Mesenteric fat pad (tissue), 1 donor: Measurements from ENCODE around the gene SLC26A11. TPM values are rescaled to one million over a fixed set of nuclear protein-coding genes. Genes with fewer than 3 reads are reported as not detected.

Experiments
- DNase-seq: peaks from one replicate; pipeline ENCODE4 v3.0.0-alpha.2; 2020; ENCODE audit warnings: low spot score
- total RNA-seq: library from RNA; stranded (reverse); fragmentation: NEBNext Ultra II Directional; extraction: Animal tissue kit (Norgen Biotek cat#: 25700); gene quantifications from one replicate; pipeline ENCODE4 v1.2.1, GENCODE V29; 2021
- donor health status: DM: yes; HTN: yes; CAD: no.

The SLC26A11 gene
- total RNA-seq, 1 donor from 2014 or later = 13.2 TPM

DNA sequence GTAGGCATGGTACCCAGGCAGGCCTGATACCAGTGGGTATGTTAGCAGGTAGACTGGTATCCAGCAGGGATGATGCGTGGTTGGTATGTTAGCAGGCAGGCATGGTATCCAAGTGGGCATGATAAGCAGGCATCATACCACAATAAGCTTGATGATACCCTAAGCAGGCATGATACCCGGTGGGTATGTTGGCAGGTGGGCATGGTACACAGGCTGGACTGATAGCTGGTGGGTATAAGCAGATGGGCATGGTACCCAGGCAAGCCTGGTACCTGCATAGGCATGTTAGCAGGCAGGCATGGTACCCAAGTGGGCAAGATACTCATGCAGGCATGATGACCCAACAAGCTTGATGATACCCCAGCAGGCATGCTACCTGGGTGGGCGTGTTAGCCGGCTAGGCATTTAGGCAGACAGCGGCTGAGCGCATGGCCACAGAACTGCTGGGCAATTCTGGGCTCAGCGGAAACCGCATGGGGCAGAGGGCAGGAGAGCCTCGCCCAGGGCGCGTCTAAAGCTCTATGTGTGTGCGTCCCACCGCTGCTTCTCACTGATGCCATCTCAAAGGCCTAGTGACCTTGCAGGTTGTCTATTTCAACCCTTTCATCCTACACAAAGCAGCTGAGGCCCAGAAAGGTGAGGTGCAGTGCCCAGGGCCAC is 2.4 kb upstream of the SLC26A11 start:
- no peak for DNase-seq

DNA sequence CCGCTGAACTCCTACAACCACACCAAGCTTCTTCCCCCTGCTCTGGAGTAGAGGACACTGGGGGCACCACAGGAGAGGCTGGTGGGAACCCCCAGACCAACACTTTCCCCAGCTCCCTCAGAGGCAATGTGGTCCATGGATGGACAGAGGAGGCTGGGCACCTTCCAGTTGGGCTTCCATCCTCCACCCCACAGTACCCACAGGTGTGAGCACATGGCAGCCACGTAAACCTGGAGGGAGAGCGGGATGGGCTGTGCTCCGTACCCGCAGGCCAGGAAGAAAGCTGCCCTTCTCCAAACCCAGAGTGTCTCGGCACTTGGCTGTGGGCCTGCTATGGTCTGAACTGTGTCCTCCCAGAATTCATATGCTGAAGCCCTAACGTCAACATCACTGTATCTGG is 1.8 kb upstream of the SLC26A11 start:
- no peak for DNase-seq

DNA sequence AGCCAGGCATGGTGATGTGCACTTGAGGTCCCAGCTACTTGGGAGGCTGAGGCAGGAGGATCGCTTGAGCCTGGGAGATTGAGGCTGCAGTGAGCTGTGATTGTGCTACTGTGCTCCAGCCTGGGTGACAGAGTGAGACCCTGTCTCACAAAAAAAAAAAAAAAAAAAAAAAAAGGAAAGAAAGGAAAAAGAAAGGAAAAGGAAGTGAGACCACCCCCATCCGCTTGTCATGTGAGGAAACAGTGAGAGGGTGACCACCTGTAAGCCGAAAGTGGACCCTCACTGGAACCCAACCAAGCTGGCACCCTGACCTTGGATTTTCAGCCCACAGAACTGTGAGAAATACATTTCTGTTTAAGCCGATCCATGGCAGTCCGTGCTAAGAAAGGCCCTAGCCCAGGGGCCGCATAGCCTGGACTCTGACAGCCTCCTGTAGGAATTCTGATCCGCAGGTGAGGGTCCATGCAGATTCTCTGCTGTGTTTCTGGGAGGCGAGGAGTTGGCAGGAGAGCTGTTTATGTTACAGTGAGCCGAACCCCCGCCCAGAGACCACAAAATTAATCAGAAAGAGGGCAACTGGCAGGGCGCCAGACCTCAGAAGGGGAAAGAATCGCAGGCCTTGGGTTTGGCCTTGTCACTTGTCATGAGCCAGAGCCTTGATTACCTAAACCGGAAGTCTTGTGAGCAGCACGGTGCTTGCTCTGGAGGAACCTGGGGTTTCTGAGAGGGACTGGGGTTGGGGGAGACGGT is 1.0 kb upstream of the SLC26A11 start:
- no peak for DNase-seq

DNA sequence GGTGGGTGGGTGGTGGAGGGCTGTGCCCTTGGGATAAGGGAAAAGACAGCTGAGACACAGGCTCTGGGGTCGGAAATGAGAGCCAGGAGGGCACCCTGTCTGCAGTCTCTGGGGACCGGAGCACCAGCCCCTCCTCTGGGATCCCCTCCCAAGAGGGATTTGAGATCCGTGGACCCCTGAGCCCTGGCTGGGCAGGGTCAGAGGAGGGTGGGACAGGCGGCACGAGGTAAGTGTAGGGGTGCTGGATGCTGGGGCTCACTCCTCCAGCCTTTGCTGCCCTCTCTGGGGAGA is 519 bp upstream of the SLC26A11 start:
- DNase-seq = no peak

DNA sequence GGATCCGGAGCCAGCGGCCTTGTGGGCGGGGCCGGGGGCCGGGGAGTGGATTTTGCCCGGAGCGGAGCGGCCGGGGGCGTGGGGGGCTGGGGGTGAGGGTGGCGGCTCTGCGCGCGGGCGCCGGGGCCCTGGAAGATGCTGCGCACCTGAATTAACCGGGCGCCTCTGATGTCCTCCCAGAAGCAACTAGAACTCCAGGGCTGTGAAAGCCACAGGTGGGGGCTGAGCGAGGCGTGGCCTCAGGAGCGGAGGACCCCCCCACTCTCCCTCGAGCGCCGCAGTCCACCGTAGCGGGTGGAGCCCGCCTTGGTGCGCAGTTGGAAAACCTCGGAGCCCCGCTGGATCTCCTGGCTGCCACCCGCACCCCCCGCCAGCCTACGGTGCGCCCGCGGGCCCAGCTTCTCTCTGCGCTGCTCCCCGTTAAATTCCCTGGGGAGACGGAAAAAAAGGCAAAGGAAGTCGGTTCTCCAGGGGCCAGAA is 549 bp downstream of the SLC26A11 start:
- no peak for DNase-seq

DNA sequence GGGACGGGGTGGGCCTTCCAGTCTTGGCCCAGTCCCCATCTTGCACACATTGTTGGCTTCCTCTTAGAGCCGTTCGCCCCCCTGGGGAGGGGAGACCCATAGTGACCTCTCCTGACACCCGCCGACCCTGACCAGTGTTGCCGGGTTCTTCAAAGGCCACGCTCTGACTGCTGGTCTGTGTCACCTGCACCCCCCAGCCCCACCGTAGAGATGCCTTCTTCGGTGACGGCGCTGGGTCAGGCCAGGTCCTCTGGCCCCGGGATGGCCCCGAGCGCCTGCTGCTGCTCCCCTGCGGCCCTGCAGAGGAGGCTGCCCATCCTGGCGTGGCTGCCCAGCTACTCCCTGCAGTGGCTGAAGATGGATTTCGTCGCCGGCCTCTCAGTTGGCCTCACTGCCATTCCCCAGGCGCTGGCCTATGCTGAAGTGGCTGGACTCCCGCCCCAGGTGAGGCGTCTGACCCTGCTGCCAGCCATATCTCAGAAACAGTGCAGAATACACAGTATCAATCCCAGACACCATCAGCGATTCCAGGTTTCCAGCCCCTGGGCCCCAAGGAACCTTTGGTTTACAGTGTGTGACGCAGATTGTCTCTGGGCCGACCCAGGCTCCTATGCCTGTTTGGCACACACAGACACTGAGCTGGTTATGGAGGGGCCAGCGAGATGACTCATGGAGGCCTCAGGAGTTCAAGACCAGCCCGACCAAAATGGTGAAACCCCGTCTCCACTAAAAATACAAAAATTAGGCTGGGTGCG is 1.3 kb downstream of the SLC26A11 start:
- no peak for DNase-seq

DNA sequence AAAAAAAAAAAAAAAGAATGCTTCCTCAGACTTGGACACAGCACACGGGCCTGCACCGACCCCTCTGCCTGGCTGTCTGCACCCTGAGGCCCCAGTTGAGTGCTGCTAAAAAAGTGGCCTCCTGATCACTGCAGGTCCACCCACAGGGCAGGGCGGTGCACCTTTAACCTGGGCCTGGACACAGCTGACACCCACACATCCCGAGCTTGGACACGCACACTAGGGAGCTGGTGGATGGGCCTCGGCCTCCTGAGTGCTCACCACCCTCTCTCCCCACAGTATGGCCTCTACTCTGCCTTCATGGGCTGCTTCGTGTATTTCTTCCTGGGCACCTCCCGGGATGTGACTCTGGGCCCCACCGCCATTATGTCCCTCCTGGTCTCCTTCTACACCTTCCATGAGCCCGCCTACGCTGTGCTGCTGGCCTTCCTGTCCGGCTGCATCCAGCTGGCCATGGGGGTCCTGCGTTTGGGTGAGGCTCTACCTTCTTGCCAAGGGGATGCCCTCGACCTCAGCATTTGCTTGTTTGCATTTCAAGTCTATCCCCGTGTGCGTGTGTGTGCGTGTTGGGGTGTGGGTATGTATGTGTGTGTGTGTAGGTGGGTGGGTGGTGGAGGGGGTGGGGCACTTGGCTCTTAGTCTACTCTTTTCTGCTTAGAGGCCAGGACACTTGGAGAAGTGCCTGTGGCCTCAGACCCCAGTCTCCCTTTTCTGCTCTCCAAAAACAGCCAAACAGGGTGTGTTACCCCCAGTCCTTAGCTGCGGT is 2.3 kb downstream of the SLC26A11 start:
- DNase-seq = no peak

DNA sequence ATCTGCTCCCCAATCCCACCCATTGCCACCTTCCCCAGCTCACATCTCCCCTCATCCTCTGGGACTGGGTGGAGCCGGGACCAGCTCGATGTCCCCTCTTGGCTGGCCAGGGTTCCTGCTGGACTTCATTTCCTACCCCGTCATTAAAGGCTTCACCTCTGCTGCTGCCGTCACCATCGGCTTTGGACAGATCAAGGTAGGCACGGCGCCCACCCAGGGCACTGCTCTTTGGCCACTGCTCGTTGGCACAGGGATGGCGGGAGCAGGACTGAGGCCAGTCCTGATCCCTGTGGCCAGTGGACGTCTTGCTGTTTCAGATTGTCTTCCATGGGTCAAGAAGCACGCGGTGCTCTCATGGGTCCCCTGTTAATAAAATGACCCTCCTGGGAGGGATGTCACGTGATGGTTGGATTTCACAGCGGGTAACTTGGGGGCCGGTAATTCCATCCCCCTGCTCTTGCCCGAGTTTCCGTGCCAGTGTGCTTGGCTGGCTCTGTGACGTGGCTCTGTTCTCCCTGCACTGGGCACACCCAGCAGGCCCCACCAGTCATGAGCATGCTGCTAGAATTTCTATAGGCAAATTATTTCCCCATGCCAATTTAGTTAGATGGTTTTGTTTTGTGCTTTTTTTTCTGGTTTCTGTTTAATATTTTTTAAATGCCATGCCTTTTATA is 3.1 kb downstream of the SLC26A11 start:
- DNase-seq = no peak

DNA sequence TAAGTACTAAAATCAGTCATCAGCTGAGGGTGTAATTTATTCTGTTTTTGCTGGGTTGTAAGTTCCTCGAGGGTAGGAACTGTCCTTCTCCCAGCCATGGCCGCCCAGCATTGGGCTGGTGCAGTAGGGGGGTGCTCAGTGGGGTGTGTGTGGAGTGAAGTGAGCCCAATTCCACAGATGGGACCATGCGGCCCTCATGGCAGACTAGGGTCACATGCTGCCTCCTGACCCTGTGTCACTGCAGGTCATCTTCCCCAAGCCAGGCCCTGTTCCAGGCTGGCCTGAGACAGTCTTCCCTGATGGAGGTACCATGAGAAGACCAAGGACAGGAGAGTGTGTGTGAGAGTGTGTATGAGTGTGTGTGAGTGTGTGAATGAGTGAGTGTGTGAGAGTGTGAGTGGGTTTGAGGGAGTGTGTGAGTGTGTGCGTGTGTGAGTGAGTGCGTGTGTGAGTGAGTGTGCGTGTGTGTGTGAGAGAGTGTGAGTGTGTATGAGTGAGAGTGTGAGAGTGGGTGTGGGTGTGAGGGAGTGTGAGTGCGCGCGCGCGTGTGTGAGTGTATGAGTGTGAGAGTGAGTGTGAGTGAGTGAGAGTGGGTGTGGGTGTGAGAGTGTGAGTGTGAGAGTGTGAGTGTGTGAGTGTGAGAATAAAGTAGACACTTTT is 3.7 kb downstream of the SLC26A11 start:
- DNase-seq = no peak

DNA sequence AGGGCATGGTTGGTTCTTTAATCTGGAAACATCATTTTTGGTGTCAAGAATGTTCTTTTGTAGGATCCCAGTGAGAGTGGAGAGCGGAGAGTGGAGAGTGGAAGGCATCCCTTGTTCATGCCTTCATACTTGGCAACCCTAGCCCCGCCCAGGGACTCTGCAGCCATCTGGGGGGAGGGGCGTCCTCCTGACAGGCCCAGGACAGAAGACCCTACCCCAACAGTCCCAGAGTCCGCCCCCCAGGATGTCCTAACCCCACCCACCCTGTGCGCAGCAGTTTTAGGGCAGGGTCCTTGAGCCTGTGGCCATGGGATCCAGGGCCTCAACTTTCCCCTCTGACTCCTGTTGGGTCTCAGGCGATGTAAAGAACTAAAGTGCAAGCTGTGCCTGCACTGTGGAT is 4.5 kb downstream of the SLC26A11 start:
- DNase-seq = no peak

DNA sequence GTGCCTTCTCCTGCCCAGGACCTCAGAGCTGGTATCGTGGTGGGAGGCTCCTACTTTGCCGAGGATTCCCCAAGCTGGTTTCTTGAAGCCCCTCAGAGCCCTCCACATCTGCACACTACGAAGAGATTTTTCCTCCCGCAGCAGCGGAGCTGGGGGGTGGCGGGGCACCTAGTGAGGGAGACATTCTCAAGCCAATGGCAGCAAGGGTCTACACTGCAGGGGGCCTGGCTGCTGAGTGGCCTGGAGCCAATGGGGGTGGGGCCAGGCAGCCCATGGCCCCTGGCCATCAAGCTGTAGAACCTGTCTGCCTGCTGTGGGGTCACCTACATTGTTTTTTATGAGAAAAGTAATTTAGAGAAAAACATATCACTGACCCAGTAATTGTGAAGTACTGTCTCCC is 5.0 kb downstream of the SLC26A11 start:
- DNase-seq = no peak

DNA sequence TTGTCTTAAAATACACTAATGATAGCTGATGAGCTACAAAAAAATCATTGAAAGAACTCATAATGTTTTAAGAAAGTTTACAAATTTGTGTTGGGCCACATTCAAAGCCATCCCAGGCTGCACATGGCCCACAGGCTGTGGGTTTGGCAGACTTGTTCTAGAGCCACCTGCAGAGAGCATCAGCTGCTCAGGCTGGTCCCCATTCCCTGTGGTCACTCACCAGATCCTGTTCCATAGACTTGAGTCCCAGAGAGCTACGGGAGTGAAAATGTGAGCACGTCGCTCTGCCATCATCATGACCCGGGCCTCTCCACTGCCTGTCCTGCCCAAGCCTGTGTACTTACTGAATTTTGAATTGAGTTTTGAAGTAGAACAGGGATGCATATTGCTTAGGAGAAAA is 6.9 kb downstream of the SLC26A11 start:
- DNase-seq = no peak

DNA sequence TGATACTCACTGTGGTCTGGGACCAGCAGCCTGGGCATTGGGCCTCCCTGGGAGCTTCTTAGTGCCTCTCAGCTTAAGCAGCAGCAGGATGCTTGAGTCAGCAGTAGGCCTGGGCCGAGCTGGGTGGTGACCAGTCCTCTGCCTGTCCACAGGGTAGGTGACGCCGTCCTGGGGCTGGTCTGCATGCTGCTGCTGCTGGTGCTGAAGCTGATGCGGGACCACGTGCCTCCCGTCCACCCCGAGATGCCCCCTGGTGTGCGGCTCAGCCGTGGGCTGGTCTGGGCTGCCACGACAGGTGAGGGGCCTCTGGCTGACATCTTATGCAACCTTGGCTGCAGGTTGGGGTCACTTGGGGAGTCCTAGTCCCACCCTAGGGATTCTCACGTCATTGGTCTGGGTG is 7.4 kb downstream of the SLC26A11 start:
- no peak for DNase-seq

DNA sequence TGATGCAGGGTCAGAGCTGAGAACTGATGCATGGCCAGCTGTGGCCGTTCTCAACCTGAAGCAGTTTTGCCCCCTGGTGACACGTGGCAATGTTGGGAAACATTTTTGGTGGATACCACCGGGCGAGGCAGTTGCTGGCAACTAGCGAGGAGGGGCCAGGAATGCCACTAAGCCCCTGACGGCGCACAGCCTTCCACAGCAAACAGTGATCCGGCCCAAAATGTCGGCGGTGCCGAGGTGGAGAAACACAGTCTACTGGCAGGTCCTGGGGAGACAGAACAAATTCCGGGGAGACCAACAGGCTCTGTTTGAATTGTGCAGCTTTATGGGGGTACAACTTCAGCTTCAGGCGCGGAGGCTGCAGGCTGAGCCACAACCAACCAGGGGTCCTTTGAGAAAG is 8.2 kb downstream of the SLC26A11 start:
- no peak for DNase-seq

DNA sequence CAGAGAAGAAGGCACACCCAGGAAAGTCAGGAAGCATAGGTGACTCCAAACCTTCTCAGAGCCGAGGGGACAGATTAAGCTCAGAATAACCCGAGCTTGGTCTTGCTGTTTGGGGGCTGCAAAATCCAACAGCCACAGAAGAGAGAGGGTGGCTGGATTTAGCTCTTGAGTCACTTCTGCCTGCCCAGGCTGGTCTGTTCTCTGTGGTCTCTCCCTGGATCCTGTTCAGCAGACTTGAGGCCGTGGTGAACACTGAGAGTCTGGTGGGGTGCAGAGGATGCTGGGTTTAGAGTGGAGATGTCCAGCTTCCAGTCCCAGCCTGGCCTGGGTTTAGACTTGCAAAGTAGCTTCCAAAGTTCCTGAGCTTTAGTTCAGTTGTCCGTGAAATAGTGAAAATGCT is 8.8 kb downstream of the SLC26A11 start:
- DNase-seq = no peak

DNA sequence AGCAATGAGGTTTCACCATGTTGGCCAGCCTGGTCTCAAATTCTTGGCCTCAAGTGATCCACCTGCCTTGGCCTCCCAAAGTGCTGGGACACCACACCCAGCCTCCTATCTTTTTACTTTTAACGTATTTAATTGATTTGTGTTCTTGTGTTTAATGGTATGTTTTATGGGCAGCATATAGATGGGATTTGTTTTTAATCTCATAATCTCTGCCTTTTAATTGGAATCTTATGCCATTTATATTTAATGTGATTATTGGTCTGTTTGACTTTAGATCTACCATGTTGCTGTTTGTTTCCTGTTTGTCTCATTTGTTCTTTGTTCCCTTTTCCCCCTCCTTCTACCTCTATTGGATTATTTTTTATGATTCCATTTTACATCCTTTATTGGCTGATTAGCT is 12.2 kb downstream of the SLC26A11 start:
- DNase-seq = no peak

DNA sequence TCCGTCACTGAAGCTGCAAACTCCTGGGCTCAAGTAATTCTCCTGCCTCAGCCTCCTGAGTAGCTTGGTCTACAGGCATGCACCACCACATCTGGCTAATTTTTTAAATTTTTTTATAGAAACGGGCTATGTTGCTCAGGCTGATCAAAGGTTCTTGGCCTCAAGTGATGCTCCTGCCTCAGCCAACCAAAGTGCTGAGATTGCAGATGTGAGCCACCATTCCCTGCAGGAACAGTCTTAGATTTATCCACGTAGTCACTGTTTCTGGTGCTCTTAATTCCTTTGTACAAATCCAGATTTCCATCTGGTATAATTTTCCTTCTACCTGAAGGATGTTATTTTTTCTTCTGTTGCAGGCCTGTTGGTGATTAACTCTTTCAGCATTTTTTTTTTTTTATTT is 13.0 kb downstream of the SLC26A11 start:
- no peak for DNase-seq

DNA sequence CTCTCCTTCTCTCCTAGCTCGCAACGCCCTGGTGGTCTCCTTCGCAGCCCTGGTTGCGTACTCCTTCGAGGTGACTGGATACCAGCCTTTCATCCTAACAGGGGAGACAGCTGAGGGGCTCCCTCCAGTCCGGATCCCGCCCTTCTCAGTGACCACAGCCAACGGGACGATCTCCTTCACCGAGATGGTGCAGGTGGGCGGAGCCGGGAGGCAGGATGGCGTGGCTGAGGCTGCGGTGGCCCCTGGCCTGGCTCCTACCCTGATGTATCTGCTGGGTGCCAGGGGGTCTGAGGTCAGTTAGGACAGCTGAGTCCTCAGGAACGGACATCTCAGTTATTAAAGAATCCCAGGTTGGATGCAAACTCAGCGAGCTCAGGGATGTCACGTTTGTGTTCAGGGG is 16.7 kb downstream of the SLC26A11 start:
- no peak for DNase-seq

DNA sequence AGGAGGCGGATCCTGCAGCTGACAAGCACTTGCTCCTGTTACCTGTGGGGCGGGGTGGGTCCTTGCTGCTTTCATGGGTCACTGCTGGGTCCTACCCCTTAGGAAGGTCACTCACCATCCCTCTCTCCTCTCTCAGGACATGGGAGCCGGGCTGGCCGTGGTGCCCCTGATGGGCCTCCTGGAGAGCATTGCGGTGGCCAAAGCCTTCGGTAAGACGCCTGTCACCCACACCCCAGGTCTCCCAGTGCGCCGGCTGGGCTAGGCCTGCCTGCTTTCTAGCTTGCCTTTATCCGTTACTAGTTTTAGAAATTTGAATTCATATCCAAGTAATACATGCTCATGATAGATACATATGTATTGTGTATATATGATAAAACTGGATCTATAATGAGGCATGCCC is 17.2 kb downstream of the SLC26A11 start:
- no peak for DNase-seq

DNA sequence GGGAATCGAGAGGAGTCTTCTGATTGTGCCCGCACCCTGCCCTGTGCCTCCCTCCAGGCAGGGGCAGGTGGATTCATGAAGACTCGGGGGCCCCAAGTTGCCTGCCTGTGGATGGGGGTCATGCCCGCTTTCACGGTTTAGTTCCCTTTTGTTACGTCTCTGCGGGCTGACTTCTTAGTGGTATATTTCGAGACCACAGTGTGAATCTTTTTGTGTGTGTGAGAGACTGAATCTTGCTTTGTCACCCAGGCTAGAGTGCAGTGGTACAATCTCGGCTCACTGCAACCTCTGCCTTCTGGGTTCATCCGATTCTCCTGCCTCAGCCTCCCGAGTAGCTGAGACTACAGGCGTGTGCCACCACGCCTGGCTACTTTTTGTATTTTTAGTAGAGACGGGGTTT is 22.3 kb downstream of the SLC26A11 start:
- no peak for DNase-seq
